ENCODE measurements around the gene PBX1.

Gene PBX1

DNA sequence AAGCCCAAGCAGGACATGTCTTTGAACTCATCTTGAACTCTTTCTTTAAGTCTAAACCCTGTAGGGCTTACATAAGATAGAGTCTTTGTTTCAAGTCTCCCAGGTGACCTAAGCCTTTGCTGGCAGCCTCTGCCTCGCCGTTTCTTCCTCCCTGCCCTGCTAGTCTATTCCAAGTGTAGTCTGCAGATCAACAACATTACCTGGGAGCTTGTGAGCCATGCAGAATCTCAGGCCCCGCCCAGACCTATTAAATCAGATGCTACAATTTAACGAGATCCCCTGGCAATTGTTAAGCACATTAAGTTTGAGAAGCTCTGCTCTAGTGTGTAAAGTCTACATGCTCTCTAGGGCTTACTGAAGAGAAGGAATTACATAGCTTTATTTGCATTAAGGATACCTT, 271.6 kb downstream of the PBX1 start:
- DNase-seq (ENCODE audit: low spot score), result no peak

DNA sequence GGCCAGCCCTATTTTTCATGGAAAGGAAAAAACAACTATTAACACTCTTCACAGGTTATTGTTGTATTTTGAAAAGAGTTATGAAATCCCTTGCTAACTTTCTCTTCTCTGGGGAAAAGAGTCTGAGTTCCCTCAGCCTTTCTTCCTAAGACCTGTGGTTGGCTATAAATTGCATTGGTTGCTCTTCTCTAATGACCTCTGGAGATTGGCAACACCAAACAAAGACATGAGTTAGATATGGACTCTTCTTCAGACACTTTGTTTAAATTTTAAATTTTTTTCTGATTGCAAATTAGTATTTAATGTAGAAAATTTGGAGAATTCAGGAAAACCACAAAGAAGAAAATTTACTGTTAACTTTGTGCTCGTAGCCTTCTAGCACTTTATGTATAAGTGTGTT, 275.7 kb downstream of the PBX1 start:
- no peak for DNase-seq (ENCODE audit: low spot score)

DNA sequence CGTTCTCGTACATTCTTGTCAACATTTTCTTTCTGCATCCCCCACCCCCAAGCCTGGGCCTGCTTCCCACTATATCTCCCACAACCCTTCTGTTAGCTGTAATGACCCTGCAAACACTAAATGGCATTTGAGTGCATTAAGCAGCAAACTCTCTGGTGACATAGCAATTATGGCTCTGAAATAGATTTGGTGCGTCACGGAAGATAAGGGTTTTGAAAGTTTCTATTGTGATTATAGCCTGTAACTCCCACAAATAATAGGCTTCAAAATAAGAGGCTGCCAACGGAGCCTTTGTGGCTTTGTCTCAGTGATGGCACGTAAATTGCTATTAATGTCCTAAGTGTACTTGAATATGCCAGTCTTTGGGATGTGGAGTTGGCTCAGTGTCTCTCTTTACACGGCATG, 277.6 kb downstream of the PBX1 start:
- DNase-seq (ENCODE audit: low spot score), result no peak

GRCh38 chr1:164838786-164839185, 279.8 kb downstream of the PBX1 start:
- no peak for DNase-seq (ENCODE audit: low spot score)

GRCh38 chr1:164840936-164841335, 282.0 kb downstream of the PBX1 start:
- DNase-seq (ENCODE audit: low spot score), result no peak

DNA sequence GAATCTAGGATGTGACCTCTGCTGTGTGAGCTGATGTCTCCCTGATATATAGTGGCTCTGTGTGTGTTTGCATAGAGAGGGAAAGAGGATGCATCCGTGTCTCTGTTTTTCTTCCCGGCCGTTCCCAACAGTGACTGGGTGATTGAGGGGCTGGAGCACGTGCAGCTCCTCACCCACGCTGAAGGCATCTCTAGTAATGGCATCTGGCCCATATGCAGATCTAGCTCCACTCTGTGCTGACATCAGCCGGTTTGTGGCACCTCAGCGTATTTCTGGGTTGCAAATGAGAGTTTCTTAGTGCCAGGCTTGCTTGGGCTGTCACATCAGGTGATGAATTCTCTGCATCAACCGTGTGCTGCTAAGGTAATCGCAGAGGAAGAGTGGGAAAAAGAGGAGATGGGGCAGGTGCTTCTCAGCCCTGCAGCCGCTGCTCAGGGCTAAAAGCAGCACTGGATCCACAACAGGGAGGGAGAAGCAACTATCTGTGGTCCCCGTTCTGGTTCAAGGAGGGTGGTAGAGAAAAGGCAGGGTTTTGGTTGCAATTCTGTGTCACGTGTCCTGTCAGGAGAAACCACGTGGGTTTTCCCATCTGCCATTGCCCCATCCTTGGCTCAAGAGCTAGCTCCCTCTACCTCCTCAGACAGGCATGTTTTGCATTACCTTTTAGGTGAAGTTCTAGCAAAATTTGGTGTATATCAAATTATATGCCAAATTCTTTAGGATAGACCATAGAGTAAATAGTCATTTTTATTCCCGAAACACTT, 282.9 kb downstream of the PBX1 start:
- no peak for DNase-seq (ENCODE audit: low spot score)

- DNase-seq (ENCODE audit: low spot score), result no peak
These were observed 283.9 kb downstream of the PBX1 start for GRCh38 chr1:164842870-164843269.

DNA sequence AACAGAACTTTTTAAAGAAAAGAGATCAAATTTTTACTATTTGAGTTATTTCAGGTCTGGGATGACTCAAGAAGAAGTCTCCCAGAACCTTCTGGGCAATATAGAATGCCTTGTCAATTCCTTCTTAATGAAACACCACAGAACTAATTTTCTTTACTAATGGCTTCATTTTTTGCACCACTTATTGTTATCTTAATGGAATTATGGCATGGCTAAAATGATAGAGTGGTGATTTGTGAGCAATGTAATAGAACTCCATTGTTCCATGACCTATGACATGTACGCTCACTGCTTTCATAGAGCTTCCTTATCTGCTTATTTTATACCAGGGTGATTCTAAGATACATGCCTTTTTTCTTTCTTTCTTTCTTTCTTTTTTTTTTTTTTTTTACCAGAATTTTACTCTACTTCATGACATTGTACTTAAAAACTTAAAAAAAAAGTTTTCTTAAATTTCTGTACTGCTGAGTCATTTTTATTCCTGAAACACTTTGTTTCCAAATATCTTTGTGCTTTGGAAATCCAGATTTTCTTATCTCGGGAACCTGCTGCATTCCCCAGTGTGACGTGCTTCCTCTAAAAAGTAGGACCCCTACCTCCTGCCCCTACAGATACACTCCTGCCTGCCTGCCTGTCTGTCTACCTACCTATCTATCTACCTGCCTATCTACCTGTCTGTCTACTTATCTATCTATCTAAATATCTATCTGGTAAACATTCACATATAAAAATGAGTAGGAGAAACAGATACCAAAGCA, 284.9 kb downstream of the PBX1 start:
- DNase-seq (ENCODE audit: low spot score), result no peak

DNA sequence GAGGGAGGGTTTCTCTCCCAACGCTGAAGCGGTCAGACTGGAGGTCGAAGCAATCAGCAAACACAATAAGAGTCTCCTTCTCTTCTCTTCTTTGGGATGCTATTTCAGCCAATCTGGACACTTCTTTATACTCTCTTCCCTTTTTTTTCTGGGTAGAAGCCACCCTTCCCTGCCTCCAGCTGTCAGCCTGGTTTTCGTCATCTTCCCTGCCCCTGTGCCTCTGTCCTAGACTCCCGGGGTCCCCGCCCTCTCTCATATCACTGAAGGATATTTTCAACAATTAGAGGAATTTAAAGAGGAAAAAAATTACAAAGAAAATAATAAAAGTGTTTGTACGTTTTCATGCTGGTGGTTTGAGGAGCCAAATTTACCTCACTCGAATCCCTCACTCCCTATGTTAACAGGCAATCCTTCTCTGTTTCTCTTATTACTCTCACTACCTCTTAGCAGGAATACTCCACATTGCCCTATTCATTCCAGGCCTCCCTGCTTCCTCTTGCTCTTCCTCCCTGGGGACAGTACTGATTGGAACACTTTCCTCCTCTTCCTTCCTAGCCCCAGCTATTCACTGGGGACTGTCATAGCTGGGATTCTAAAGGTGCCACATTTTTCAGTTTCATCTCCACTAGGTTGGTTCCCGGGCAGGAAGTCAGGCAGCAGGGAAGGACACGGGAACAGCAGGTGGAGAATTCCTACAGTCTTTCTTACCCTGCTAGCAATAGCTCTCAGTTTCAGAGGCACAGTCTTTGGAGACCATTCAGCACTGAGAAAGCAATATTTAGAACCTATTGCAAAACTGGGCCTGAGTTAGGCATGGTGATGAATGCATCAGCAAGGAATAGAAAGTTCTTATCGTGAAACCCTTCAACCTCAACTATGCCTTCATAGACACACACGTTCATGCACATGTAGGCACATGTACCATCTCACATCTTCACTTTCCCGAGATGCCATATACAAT, 288.0 kb downstream of the PBX1 start:
- no peak for DNase-seq (ENCODE audit: low spot score)

GRCh38 chr1:164853146-164853545, 294.2 kb downstream of the PBX1 start:
- DNase-seq (ENCODE audit: low spot score), result no peak

- no peak for DNase-seq (ENCODE audit: low spot score)
These were observed 296.8 kb downstream of the PBX1 start for GRCh38 chr1:164855716-164856329.

GRCh38 chr1:164856381-164856780, 297.4 kb downstream of the PBX1 start:
- DNase-seq (ENCODE audit: low spot score), result no peak

GRCh38 chr1:164857439-164857838, 298.5 kb downstream of the PBX1 start:
- DNase-seq (ENCODE audit: low spot score), result no peak

GRCh38 chr1:164858096-164858632, 299.2 kb downstream of the PBX1 start:
- no peak for DNase-seq (ENCODE audit: low spot score)

DNA sequence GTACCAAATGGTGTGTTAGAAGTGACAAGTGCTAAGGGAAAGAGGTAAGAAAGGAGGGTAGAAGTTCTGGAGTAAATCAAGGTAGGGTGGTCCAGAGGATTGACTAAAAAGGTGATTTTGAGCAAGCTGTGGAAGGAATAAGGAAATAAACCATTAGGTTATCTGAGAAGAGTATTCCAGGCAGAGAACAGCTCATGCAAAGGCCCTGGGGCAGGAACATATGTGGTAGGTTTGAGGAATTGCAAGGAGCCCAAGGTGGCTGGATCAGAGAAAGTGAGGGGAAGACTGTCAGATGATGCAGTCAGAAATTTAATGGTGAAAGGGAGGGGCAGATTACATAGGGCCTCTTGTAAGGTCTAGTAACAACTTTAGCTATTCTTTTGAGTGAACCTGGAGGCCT, 302.6 kb downstream of the PBX1 start:
- DNase-seq (ENCODE audit: low spot score), result no peak

DNA sequence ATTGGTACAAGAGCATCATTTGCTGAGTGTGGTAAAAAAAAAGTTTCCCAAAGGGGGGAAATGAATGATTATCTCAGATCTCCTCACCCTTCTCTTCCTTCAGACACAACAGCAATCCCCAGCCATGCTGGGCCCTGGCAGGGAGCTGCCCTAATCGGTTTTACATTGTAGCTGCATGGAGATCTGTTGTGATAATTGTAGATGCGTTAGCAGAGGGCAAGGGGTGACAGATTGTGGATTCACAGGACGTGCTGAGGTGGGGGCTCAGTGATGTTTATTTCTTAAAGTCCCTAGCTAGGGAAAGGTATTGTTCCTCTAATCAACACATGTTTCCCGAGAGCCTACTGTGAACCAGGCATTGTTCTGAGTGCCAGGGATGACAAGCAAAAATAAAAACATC, 304.1 kb downstream of the PBX1 start:
- no peak for DNase-seq (ENCODE audit: low spot score)

DNA sequence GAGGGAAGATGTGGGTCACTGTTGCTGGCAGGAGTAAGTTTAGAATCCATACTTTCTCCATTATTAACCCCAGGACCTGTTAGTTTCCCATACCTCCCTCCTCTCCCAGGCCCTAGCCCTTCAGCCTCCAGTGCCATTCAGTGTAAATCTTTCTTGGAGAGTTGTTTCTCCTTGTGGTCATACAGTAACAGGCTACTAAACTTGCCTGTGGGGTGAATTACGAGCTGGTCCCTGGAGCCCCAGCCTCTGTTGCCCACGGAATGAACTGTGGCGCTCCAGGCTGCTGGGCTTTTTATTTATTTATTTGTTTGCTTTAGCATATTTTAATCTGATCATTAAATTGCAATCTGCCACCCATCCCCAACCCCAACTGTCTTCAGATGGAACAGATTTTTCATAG, 305.2 kb downstream of the PBX1 start:
- no peak for DNase-seq (ENCODE audit: low spot score)

DNA sequence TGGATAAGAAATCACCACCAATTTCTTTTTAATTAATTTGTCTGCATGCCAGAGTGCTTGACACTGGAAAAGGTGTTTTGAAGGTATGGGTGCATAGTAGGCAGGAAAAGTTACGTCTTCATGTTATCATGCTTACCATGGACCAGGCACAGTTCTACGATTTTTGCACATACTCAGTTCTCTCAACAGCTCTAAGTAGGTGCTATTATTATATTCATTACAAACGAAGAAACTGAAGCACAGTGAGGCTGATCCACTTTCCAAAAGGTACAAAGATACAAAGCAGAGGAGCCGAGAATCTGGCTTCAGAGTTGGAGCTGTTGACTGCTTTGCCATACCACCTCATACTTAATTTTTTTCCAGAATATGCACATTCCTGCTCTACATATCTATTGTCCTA, 306.4 kb downstream of the PBX1 start:
- DNase-seq (ENCODE audit: low spot score), result no peak

DNA sequence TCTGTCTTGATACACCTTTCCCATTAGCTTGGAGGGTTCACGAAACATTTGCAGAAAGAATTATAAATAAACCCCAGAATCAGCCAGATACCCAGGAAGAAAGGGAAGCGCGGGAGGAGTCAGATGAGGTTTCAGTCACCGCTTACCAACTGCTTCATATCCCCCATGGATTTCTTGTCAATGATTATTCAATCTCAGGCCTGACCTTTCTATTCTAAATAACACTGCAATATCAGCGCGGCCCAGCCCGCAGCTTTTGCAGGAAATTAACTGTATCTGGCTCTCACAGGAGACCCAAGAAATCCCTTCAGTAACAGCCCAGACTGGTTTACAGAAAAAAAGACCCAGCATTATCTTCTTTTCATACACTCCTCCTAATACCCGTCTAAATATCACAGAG, 308.6 kb downstream of the PBX1 start:
- DNase-seq (ENCODE audit: low spot score), result no peak

GRCh38 chr1:164868990-164869389, 310.0 kb downstream of the PBX1 start:
- DNase-seq (ENCODE audit: low spot score), result no peak

DNA sequence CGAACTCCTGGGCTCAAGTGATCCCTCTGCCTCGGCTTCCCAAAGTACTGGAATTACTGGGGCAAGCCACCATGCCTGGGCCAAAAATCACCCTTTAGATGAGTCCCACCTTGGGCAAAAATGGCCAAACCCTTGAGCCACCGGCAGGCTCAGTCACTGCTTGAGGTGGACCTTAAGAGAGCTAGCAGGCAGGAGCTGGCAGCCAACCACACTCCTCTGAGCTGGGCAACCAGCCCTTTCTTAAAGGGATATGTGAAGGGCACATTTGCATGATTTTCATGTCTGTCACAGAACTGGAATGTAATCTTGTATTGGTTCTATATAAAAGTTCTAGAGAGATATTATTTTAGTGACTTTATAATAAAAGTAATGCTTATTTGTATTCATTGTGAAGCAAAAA, 316.5 kb downstream of the PBX1 start:
- no peak for DNase-seq (ENCODE audit: low spot score)

All from HuH-7 (cell line).